ENCODE measurements around the gene SNAPIN.

DNA sequence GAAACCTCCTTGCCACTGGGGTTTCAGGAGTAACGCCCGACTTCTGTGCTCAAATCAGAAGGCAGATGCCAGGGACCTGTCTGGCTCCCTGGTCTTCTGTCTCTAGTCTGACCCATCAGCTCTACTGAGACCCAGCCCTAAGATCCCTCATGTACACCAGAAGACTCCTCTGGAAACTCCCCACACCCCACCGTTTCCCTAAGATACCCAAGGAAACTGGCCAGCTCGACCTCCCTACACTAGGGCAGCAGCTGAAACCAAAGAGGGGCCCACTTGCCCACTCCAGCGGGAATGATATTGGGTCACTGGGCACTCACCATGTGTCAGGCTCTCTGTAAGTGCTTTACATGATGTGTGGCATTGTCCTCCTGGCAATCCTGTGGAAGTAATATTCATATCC lies 45.1 kb upstream of the SNAPIN start:
- TF ChIP-seq, protein P1, sequence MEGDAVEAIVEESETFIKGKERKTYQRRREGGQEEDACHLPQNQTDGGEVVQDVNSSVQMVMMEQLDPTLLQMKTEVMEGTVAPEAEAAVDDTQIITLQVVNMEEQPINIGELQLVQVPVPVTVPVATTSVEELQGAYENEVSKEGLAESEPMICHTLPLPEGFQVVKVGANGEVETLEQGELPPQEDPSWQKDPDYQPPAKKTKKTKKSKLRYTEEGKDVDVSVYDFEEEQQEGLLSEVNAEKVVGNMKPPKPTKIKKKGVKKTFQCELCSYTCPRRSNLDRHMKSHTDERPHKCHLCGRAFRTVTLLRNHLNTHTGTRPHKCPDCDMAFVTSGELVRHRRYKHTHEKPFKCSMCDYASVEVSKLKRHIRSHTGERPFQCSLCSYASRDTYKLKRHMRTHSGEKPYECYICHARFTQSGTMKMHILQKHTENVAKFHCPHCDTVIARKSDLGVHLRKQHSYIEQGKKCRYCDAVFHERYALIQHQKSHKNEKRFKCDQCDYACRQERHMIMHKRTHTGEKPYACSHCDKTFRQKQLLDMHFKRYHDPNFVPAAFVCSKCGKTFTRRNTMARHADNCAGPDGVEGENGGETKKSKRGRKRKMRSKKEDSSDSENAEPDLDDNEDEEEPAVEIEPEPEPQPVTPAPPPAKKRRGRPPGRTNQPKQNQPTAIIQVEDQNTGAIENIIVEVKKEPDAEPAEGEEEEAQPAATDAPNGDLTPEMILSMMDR (IDR thresholded peaks at IDR 0.05; ENCODE audit: low read length), result no peak
- no peak for TF ChIP-seq EZH2 (optimal IDR thresholded peaks at IDR 0.05; ENCODE audit: low read depth, low read length)

All from MM.1S (cell line).